GM19468 (cell line): ENCODE results near the gene HDAC4.
"Not testable (repeated sequence)": the region's sequence is repeated elsewhere in the genome, so short reads cannot be mapped to it uniquely, and the experiment has no call there.

Experiments
- ATAC-seq: cut with Tn5 transposase; IDR thresholded peaks from one replicate; pipeline ENCODE4 v1.9.1; 2021; ENCODE audit warnings: mild to moderate bottlenecking, moderate library complexity, moderate number of reproducible peaks; ENCODE audit not compliant: unreplicated experiment; ENCODE audit errors: extremely low read depth

The HDAC4 gene

DNA sequence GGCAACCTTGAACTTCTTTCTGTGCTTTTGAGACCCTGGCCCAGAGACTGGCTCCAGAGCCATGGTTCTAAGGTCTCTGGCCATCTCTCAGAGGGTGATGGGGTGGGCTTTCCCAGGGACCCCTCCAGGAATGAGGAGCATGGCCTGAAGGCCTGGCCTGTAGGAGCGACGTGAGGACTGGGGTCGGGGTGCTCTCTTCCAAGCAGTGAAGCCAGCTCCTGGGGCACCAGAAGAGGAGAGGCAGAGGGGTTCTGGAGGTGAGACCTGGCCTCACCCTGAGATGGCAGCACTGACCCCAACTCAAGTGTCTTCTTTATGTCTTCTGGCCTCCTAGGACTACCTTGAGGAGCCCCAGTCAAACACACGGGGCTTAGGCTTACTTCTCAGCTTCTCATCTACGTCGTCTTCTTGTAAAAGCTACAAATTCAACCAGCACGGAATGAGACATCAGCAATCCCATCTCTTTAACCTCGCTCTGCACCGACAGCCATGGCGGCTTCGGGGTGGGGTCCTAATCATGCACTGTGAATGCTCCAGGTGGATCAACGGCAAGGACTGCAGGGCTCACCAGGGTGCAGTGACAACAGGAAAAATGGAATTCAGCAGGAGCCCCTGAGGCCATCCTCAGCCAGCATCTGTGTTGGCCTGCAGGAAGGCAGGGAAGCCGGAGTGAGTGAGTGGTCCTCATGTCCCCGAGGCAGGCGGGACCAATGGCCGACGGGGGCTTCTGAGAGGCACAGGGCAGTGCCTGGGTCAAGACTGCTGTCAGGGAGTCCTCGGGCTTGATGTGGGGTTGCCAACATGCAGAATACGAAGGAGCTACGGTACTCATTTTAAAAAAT is 214.1 kb downstream of the HDAC4 start:
- ATAC-seq: no peak

DNA sequence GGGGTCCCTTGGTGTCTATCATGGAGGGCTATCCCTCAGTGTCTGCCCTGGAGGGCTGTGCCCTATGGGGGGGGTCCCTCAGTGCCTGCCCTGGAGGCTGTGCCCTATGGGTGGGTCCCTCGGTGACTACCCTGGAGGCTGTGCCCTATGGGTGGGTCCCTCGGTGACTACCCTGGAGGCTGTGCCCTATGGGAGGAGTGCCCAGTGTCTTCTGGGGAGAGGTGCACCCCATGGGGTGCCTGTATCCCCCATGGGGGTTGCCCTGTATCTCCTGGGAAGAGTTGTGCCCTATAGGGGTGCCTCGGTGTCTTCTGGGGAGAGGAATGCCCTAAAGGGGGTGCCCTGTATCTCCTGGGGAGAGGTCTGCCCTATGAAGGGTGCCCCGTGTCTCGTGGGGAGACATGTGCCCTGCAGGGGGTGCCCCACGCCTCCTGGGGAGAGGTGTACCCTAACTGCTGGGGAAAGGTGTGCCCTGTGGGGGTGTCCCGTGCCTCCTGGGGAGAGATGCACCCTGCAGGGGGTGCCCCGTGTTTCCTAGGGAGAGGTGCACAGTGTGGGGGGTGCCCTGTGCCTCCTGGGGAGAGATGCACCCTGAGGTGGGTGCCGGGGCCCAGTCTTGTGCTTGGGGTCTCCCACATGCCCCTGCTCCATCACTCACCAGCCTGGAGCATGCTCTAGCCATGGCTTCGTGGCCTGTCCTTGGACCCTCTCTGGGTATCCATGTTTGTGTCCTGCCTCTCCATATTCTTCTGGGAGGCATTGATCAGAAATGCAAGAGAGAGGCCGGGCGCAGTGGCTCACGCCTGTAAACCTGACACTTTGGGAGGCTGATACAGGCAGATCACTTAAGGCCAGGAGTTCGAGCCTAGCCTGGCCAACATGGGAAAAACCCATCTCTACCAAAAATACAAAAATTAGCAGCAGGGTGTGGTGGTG is 215.6 kb downstream of the HDAC4 start:
- ATAC-seq: no peak

DNA sequence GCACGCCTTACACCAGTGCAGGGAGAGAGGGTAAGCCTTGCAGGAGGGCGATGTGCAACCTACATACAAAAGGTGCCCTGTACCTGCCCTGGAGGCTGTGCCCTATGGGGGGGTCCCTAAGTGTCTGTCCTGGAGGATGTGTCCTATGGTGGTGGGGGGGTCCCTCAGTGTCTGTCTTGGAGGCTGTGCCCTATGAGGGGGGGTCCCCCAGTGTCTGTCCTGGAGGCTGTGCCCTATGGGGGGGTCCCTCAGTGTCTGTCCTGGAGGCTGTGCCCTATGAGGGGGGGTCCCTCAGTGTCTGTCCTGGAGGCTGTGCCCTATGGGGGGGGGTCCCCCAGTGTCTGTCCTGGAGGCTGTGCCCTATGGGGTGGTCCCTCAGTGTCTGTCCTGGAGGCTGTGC is 216.6 kb downstream of the HDAC4 start:
- no peak for ATAC-seq

DNA sequence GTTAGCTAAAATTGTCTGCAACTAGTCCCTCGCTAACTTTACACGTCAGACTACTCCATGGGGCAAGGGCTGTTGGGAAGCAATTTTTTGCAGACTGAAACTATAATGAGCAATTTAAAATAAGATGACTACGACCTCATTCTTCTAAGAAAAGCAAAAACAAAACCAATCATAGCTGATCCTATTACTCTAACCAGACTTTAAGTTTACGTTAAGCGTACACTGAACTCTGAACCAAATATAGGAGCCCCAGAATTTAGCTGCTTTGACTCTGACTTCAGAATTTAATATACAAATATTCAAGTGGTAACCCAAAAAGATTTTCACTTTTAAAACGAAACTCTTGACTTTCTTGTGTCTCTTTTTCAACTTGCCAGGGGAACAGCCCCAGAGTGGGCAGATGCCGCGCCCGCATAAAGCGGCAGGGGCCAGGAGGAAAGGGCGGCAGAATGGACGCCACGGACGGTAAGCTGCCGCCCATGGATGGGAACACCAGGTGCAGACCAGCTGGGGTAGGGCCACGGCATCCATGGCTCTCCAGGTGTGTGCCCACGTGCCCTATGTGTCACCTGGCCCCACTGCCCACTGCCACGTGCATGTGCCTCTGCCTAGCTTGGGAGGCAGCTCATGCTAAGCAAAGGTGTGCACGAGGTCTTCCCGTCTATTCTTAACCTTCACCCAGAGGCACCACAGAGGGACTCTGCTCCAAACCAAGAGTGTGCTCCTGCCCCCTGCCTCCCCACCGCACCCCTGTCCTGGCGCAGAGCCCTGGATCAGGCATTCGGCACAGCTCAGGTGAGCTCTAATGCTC is 217.6 kb downstream of the HDAC4 start:
- ATAC-seq: no peak

DNA sequence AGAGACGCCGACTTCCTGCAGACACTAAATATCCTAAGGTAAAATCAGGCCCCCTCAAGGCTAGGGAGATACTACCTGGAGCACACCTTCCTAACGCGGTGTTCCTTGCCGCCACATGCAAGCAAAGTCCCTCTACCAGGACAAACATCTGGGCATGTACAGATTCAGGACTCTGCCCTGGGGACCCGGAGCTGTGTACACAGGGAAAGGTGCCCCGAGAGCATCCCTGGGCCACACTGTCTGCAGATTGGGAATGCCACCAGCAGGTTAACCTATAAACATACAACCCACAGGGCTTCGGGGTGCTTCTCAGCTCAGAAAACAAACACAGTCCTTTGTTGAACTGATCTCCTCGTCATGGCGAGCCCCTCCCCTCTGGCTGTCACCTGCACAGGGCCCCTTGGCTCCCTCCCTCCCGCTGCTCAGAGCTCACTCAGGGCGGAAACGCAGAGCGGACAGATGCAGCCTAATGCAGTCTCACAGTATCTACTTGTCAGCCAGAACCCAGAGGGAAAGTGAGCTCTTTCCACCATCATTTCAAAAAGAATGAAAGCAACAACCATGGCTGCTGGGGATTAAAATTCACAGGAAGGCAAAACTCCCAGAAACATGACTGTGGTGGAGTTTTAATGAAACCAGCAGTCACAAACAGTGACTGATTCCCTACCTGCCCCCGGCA is 218.8 kb downstream of the HDAC4 start:
- ATAC-seq: no peak

DNA sequence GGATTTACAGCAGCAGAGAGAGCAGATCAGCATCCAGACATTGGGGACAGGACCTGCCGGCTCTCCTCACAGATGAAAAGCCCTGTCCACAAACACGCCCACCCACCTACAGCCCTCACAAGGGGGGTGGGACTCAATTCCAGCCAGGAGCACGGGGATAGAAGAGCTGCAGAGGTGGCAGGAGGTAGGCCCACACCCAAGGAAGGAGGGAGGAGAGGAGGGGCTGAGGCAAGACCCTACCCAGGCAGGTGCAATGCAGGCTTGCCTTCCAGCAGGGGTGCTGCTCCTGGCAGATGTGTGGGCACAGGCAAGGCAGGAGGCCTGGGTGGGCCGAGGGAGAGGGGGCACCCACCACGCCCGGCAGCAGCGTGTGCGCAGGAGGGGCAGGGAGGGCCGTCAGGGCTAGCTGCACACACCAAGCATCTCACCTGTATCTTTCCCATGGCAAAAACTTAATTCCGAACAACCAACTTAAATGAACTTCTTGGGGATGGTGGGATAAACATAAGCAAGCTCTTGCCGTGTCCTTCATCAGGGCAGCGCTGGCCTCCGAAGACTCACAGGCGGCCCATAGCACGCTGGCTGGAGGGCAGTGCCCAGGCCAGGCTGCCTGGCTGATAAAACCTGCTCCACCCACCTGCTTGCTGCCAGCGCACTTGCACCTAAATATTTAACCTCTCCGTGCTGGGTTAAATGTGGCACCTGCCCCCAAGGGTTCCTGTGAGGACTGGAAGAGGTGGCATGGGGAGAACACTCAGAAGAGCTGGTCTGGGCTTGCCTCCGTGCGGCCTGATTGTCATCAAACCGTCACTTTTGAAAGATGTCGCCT is 219.5 kb downstream of the HDAC4 start:
- no peak for ATAC-seq

DNA sequence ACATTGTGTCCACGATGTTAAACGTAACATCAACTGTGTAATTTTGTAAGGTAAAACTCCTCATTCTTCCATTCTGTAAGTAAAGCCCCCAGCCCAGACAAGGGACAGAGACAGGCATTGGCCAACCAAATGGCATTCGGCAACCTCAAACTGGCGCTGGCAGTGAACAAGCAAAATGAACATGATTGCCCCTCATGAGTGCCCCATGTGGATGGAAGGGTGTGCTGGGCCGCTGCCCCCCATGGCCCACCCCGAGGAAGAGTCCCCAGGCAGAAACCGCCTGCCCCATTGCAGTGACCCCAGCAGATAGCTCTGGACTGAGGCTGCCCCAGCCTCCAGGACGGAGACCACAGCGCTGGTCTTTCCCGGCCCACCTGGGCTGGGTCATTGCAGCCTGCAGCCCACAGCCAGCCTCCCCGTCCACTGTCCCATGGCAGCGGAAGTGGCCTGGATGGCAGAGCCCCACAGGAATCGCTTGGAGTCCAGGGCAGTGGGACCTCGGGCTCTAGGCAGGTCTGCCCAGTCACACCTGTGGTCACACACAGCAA is 220.2 kb downstream of the HDAC4 start:
- no peak for ATAC-seq

DNA sequence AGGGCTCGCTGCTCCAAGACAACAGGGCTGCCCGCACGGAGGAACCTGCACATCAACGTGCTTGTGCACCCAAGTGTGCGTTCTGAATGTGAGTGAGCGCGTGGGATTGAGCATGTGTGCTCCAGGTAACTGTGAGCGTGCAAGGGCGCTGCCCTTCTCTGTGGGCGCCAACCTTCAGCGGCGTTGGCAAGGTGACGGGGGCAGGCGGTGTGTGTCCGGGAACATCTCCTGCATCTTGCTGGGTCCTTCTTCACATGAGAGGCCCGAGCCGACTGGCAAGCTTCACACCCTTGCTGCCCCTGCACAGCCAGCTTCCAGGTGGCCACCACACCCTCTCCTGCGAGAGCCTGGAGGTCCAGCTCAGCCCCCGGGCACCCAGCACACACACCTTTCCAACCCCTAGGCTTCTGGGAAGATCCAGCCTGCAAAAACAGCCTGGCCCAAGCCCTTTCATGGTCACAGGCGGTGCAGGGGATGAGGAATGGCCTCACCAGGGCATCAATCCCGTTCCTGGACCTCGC is 220.9 kb downstream of the HDAC4 start:
- no peak for ATAC-seq

DNA sequence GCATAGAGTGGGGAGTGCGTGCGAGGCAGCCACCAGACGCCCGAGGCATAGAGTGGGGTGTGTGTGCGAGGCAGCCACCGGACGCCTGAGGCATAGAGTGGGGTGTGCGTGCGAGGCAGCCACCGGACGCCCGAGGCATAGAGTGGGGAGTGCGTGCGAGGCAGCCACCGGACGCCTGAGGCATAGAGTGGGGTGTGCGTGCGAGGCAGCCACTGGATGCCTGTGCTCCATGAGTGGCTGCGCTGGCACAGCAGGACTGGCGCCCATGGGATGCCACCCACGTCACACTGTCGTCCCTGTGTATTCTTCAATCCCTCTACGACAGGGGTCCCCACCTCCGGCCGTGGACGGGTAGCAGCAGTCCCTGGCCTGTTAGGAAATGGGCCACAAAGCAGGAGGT is 221.9 kb downstream of the HDAC4 start:
- no peak for ATAC-seq

DNA sequence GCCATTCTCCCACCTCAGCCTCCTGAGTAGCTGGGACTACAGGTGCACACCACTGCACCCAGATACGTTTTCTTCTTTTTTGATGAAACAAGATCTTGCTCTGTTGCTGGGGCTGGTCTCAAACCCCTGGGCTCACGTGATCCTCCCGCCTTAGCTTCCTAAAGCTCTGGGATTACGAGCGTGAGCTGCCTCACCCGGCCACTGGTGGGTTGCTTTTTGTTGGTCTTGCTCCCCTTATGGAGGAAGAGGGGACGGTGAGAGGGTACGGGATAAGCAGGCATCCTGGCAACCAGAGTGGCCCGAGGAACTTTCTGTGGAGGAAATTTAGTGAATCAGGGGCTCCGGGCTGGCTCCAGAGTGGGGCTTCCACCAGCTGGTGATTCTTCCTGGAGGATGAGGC is 222.3 kb downstream of the HDAC4 start:
- ATAC-seq: no peak

DNA sequence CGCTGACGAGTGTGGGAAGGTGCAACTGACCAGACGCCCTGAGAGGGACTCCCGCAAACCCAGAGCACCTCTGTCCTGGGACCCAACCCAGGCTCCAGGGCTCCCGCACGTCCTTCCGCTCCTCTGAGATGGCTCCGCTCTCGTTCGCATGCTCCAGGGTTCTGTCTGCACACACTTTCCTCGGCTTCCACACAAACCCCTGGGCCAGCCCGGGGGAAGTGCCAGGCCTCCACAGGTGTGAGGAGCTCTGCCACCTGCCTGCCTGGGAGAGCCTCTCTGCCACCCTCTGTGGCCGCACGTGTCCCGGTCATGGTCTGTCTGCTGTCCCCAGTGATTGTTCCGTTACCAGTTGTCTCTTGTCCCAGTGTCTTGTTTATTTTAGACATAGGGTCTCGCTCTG is 222.9 kb downstream of the HDAC4 start:
- no peak for ATAC-seq

DNA sequence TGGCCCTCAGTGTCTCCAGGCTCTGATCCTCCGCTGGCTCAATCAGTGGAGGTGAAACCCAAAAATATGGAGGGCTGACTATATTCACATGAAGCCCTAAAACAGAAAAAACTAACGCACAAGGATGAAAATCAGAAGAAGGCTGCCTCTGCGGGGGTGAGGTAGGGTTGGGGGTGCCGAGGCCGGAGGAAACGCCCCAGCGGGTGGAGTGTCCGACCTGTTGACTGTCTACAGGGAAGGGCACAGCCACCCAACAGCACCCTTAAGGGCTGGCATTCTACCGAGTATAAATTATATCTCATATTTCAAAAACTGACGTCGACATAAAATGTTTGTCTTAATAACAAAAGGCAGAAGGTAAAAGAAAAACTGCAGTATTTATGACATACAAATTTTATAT is 223.5 kb downstream of the HDAC4 start:
- ATAC-seq: no peak

DNA sequence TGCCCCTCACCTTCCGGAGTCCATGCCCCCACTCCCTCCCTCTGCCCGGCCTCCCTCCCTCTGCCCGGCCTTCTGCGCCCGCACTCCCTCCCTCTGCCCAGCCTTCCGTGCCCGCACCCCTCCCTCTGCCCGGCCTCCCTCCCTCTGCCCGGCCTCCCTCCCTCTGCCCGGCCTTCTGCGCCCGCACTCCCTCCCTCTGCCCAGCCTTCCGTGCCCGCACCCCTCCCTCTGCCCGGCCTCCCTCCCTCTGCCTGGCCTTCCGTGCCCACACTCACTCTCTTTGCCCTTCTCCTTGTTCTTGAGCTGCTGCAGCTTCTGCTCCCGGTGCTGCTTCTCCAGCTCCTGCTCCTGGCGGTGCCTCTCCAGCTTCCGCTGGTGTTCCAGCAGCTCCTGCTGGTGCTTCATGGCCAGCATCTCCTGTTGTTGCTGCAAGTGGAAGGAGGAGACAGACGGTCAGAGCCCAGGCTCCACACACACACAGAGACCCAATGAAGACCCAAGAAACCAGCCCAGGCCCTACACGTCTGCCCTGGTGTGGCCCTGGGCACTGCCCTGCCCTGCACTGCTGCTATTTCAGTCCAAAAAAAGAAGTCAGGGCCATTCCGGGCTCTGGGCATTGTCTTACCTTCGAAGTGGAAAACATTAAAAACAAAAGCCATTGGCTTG is 224.5 kb downstream of the HDAC4 start:
- ATAC-seq: not testable (repeated sequence)

DNA sequence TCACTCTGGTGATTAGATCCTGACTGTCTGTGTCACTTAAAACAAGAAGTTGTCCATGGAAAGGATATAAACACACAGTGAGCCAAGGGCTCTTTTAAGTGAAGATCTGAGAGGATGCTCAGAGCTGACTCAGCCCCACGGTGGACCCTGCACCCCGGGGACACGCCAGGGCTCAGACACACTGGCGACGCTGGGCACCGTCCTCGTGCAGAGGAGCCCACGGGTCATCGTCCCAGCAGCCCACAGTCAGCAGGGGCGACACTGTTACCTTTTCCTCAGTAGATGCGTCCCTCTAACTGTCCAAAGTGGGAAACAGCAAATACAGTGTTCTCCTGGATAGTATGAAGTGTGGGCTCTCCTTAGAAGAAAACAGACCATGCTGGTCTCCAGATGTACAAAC is 225.6 kb downstream of the HDAC4 start:
- no peak for ATAC-seq

DNA sequence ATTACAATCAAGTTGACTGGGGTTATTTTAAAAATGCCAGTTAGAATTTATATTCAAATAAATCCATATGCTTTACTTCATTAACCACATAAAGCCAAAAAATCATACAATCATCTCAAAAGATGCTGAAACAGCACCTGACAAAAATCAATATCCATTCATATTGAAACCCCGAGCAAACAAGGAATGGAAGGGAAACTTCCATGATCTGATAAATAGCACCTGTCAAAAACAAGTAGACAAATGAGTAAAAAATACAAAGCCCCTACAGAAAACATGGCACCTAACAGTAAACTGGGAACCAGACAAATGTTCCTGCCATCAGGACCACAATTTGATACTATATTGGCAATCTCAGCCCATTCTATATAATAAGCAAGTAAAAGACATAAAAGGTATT is 227.5 kb downstream of the HDAC4 start:
- no peak for ATAC-seq

DNA sequence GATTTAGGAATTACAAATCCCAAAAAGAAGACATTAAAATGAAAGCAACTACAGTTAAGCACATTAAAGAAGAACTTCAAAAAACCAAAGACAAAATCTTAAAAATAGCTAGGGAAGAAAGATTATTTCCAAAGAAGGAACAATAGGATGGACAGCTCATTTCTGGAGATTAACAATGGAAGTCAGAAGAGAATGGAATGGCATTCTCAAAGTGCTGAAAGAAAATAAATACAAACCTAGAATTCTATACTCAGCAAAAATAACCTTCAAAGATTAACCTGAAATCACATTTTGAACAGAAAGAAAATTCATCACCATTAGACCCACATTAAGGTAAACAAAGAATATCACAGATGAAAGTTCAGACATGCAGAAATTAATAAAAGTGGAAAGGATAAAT is 229.2 kb downstream of the HDAC4 start:
- no peak for ATAC-seq

DNA sequence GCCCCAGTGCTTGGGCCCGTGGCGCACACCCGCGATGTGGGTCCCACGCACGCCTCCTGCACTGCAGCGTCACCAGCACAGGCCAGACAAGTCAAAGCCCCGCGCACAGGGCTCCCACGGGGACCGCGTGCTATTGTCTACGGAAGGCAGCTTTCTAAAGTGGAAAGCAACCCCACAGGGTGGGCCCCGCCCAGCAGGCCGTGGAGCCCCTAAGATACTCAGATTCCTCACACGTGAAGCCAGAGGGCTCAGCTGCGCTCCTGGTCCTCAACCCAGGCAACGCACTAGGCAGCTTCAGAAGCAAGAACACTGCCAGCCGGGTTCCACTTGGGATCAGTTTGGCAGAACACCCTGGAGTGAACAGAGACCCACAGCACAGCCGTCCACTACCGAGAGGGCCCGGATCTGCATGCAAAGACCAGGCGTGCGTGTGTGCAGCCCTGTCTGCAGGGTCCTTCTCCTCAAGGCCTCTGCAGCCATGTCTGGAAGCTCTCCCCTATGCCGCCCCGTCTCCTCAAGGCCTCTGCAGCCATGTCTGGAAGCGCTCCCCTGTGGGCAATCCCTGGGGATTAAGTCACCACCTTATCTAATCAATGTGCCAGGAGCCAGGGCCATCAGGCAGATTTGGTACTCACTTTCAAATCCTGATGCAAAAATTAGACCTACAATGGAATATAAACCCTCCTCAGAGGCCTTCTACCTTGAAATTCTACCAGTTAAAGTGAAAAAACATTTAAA is 231.3 kb downstream of the HDAC4 start:
- ATAC-seq: no peak
